GM18867 (cell line): Measurements from ENCODE around the gene RALGPS2.

Source experiments
- ATAC-seq: cut with Tn5 transposase; IDR thresholded peaks from one replicate; pipeline ENCODE4 v1.9.1; 2021; ENCODE audit warnings: mild to moderate bottlenecking, moderate library complexity; ENCODE audit not compliant: unreplicated experiment

Gene RALGPS2

GRCh38 chr1:178916448-178917174, 191.6 kb downstream of the RALGPS2 start:
- peak; percentile 56 for ATAC-seq

- no peak for ATAC-seq
These were observed 193.3 kb downstream of the RALGPS2 start for GRCh38 chr1:178918308-178918707.

DNA sequence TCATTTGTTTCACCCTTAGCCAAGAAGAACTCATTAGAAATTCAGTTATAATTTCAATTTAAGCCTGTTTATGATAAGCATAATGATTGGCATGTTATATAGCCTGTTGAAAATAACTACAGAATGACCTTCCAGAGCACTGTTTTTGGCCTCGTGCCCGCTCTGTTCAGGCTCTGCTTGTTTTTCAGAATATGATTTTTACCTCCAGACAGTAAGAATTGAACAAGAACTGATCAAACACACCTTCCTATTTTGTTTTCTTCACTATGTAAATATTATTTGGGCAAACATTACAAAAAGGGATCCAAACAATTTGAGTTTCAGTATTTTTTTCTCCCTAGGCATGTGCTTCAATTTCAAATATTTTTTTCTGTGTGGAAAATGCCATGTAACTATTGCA, 193.9 kb downstream of the RALGPS2 start:
- no peak for ATAC-seq

GRCh38 chr1:178919581-178919980, 194.5 kb downstream of the RALGPS2 start:
- ATAC-seq: no peak

DNA sequence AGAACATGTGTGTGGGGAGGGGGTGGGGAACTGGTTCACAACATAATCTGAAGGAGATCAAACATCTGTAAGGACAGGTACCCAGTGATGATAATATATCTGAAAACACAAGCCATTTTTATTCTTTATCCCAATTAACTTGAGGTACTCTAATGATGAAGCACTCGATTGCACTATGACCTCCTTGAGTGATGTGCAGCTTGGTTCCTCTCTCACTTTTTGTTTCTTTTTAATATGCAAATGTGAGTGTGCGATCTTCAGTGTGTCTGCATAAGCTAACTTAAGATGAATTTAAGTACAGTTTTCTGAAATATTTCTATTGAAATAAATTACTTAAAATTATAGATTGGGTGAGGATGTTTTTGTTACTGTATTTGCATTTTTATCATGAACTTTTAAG, 196.5 kb downstream of the RALGPS2 start:
- no peak for ATAC-seq

GRCh38 chr1:178923512-178923911, 198.5 kb downstream of the RALGPS2 start:
- no peak for ATAC-seq

DNA sequence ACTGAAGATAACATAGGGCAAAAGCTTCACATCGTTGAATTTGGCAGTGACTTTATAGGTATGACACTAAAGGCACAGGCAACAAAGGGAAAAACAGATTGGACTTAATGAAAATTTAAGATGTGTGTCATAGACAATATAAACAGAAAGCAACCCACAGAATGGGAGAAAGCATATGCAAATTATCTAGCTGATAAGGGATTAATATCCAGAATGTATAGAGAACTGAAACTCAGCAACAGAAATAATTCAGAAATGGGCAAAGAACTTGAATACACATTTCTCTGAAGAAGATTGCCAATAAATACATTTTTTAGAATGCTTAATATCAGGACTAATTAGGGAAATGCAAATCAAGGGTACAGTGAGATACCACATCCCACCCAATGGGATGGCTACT, 201.0 kb downstream of the RALGPS2 start:
- no peak for ATAC-seq

DNA sequence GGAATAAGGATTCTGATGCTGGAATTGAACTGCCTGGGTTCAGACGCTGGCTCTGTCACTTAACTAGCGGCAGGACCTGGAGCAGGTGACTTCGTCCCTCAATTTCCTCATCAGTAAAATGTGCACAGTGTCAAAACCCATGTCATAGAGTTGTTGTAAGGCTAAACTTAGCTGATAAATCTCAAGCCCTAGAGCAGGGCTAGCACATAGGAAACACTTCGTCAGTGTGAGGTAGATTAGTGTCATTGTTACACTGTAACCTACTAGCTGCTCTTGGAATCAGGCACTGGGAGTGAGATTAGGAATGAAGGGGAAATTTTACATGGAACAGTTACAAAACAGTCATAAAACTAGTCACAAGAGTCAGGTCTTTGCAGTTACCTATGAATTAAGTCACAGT, 202.0 kb downstream of the RALGPS2 start:
- ATAC-seq: no peak

- no peak for ATAC-seq
These were observed 203.0 kb downstream of the RALGPS2 start for GRCh38 chr1:178928041-178928440.

DNA sequence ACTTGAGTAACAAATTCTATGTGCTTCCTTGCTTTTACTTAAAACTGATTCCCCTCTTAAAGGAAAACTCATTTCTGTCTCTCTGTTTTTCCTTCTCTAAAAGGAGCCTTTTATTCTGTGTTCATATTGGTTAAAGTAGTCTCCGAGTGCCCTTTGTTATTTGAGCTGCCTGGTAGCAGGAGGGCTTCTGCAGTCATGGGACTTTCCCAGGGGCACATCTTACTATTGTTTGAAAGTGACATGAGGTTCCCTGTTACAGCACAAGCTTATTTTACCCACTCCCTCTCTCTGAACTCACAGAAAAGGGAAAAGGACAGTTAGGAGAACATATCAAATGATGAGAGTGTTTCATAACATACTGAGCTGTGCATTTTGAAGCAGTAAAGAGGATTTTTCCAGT, 203.9 kb downstream of the RALGPS2 start:
- no peak for ATAC-seq

DNA sequence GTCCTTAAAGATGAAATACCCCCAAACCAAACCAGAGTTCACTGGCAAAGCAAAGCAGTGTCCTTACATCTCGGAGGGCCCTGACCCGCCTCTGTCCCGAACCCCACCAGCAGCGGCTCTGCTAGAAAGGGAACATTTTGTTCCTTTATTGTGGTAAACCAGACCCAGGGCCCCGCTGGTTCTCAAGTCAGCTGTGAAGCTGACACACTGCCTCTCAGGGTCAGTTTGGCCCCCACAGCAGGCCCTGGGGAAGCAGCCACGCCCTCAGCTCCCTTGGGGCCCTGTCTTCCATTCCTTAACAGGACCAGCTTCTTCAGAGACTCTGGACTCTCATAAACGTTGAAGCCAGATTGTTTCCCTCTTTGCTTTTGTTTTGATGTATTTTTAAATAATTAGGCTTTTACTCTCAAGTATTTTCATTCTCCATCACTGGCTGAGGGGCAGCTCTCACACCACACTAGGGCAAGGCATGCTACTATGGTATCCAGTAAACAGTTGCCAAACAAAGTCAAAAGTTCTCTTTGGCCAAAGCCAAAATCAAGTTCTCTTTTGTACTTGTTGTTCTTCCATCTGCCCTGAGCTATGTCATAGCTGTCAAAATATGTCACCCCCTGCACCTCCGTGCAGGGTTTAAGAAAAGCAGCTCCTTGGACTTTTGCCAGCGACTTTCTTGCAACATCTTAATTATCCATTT, 207.0 kb downstream of the RALGPS2 start:
- ATAC-seq: no peak

DNA sequence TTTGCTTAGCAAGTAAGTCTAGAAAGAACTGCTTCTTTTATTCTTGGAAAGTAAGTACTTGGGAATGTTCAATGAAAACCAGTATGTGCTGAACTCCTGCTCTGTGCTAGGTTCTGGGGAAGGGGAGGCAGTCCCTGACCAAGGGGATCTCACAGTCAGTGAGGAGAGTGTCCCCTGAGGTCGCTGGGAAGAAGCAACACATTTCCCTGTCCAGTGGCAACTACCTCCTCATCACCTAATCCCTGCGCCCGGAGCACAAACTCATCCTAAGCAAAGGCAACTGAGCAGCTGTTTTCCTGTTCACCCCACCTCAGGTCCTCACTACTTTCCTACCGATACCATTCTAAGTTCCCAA, 207.5 kb downstream of the RALGPS2 start:
- ATAC-seq: no peak

DNA sequence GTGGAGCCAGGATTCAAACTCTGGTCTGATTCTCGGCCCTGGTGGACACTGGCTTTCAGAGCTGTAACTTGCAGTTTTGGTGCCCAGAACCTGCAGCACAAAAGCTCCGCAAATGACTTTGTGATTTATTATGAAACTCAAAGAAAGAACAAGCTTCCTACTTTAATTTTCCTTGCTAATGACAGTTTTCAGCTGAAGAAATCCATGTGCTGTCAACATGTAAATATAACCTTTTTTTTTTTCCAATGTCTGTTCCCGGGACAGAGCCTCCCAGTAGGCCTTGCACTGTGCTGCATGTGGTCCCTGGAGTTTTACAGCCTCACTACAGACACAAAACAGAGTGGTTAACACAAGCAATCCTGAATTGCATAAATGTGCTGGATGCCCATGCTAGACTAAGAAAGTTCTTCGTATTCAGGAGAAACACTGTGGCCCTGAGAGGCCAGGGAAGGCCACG, 208.1 kb downstream of the RALGPS2 start:
- no peak for ATAC-seq

GRCh38 chr1:178933709-178934490, 208.9 kb downstream of the RALGPS2 start:
- ATAC-seq: no peak

DNA sequence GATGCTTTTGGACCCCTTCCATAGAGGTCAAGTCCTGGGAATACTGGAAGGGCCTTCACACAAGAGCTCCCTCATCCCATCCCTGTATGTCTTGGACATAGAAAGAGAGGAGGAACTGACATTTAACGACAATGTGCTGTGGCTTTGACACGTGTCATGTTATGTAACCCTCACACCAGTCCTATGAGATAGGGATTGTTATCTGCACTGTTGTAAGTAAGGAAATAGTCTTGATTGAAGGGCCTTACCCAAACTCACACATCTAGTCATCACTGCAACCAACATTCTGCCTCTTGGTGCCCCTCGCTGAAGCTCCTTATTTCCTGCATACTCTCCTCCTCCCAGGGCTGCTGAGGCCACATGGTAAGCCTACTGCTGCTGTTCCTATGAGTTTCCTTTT, 209.5 kb downstream of the RALGPS2 start:
- ATAC-seq: no peak

GRCh38 chr1:178935610-178936009, 210.6 kb downstream of the RALGPS2 start:
- ATAC-seq: no peak

GRCh38 chr1:178937695-178938094, 212.7 kb downstream of the RALGPS2 start:
- ATAC-seq: no peak

DNA sequence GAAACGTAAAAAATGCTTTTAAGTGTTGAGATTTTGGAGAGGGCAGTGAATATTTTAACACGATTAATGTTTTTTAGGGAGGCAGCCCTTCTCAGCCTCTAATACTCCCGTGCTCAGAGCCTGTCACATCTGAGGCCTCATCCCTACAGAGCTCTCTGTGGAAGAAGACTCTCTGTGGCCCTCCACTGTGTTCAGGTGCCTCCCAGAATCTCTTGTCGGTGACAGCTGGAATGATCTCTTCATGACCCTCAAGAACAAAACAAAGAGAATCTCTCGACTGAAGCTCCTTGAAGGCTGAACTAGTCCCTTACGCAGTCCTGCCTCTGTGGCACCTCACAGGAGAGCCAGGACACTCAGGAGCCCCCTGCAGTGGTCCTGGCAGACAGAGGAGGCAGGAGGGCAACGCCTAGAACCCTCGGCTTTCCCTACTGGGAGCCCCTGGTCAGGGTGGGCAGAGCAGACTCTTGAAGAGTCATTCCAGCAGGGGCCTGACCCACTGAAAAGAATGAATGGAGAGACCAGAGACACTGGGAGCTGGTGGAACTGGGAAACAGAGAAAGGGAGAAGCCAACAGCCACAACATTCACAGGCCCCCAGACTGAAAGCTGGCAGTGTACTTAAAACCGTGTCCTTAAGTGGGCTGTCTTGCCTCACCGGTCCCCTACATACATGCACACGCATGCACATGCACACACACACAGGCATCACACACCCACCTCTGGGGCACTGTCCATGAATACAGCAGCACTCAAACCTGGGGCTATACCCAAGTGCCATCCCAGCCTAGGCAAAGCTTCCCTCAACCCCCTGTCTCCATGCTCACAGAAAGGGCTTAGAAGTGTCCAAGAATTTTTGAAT, 213.3 kb downstream of the RALGPS2 start:
- ATAC-seq: no peak

DNA sequence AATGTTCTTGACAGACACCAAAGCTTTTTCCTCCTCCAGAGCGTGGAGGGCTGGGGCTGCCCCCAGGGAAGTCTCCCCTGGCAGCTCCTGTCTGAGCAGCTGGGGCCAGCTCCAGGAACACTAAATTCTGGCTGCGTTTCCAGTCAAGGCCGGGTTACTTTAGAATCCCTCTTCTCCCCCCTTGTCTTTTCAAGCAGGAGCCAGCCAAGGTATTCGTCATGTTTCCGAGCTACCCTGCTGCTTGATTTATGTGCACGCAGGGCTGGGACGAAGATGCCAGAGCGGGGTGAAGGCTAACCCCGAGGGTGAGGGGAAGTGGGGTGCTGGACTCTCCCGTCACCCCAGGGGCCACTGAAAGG, 213.9 kb downstream of the RALGPS2 start:
- no peak for ATAC-seq

- no peak for ATAC-seq
These were observed 214.5 kb downstream of the RALGPS2 start for GRCh38 chr1:178939338-178940067.
